ENCODE measurements around the gene ADAP1.

GRCh38 chr7:877312-878232, 76.9 kb downstream of the ADAP1 start:
- TF ChIP-seq CTCF (IDR thresholded peaks at IDR 0.05) (no peak), POLR2AphosphoS5 (IDR thresholded peaks at IDR 0.05) (no peak)

Measured in transverse colon (tissue), 4 donors.